Caki2 (cell line): ENCODE data around the gene ARG1. TPM values are rescaled to one million over a fixed set of nuclear protein-coding genes. Genes with fewer than 3 reads are reported as not detected.

Experiments used
- DNase-seq: peaks from one replicate; pipeline ENCODE4 v3.0.0-alpha.2; 2015; ENCODE audit warnings: low read depth
- in situ Hi-C: cut with HindIII; loops from 2 replicates; pipeline ENCODE4 v1.10.0; 2016; ENCODE audit warnings: low sequenced_read_pairs, low pct_unique_long_range_greater_than_20kb, mixed read lengths
- total RNA-seq: library from RNA; depleted of rRNA; stranded (reverse); fragments of >200 nt; shearing (Covaris generic); gene quantifications from 2 replicates; pipeline ENCODE4 v1.2.3, GENCODE V29; 2014; ENCODE audit warnings: low replicate concordance

Gene ARG1
- total RNA-seq, 1 experiment from 2014 or later: not detected

DNA sequence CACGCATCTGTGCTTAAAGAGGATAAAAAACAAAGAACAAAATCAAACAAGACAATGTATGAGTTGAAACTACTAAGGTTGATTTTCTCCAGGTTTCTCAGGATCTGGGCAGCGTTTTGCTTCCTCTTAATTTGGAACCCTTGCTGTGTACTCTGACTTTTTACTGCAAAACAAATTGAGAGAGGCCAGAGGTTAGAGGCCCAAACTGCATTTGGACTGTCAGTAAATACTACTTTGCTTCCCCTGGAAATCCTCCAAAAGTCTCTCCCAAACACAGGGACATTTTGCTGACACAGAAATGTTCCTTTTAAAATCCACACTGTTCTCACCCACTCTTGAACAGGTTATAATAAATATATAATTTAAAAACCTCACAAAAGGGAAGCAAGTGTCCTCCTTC is 1.1 kb downstream of the ARG1 start:
- DNase-seq: no peak
- in situ Hi-C loops: loop anchor here (25.0 kb wide), 1 partner anchor 712 kb away; no protein-coding TSS in a partner anchor

DNA sequence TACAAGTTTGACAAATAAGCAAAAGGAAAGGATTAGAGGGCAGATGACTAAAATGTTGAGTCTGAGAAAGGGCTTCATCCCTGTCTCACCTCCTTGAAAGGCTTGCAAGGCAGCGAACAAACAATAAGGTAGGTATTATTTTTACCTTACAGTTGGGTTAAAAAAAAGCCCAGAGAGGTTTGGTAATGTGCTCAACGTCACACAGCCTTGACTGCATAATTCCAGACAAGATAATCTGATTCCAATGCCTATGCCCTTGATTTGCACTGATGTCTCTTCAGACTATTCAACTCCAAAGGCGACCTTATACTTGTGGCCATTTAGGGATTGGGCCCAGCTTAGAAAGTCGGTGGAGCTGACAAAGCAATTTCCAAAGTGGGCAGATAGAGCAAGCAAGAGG is 1.7 kb downstream of the ARG1 start:
- DNase-seq: no peak
- in situ Hi-C loops: loop anchor here (25.0 kb wide), 1 partner anchor 712 kb away; no protein-coding TSS in a partner anchor

GRCh38 chr6:131575834-131576478 is 2.9 kb downstream of the ARG1 start:
- no peak for DNase-seq
- in situ Hi-C loops: no loop called here

- no peak for DNase-seq
- in situ Hi-C loops: no loop called here
Observed at GRCh38 chr6:131581523-131581922, 8.5 kb downstream of the ARG1 start.

- in situ Hi-C loops: no loop called here
- no peak for DNase-seq
Observed at GRCh38 chr6:131586543-131586942, 13.5 kb downstream of the ARG1 start.

DNA sequence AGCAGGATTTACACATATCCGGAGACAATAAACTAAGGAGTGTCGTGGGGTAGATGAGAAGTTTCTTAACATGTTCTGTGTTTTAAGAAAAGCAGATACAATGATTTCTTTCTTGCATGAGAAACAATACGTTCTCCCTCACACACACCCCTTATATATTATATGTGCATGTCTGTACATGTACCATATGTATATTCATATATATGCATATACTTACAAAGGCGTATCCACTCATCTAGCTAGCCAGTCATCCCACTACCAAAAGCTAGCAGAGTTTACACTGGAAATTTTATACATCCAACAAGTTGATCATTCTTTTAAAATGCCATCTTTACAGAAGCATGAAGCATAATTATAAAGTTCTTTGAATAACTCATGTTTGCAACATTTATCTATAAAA is 14.9 kb downstream of the ARG1 start:
- no peak for DNase-seq
- in situ Hi-C loops: no loop called here

GRCh38 chr6:131588643-131589042 is 15.6 kb downstream of the ARG1 start:
- in situ Hi-C loops: no loop called here
- DNase-seq: no peak

DNA sequence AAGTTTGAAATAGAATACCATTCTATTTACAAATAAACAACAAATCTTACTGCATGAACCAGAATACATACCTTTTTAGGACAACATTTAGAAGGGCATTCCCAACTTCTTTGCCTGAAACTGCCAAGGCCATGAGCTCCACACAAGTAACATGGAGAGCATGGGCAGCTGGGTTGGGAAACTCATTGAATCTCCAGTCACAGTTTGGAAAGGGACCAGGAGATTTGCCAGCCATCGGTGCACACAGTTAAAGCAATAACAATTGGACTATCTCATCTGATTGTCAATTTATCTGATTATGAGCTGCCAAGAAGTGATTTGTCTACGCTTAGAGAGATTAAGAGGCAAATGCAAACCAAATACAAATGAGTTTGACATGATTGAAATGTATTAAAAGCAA is 19.9 kb downstream of the ARG1 start:
- in situ Hi-C loops: no loop called here
- no peak for DNase-seq

GRCh38 chr6:131594074-131594473 is 21.0 kb downstream of the ARG1 start:
- DNase-seq: no peak
- in situ Hi-C loops: no loop called here

- in situ Hi-C loops: no loop called here
- DNase-seq: no peak
Observed at GRCh38 chr6:131597446-131597845, 24.4 kb downstream of the ARG1 start.

- no peak for DNase-seq
- in situ Hi-C loops: no loop called here
Observed at GRCh38 chr6:131600716-131601115, 27.7 kb downstream of the ARG1 start.

- in situ Hi-C loops: no loop called here
- DNase-seq: peak; percentile 55
Observed at GRCh38 chr6:131602781-131603312, 29.8 kb downstream of the ARG1 start.

- DNase-seq: no peak
- in situ Hi-C loops: no loop called here
Observed at GRCh38 chr6:131613296-131613925, 40.4 kb downstream of the ARG1 start.

DNA sequence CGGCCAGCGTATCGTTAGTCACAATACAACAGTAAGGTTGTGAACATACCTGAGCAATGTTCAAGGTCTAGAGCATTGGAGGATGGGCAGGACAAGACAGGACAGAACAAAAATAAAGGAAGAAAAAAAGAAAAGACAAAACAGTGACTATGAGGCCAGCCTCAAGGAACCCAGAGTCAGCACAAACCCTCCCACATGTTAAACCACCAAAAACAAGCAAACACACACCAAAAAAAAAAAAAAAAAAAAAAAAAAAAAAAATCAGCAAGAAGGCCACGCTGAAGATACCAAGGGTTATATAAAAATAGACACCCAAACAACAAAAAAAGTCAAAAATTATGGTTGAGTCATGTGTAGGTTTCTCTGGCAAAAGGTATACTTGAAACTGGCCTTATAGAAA is 42.2 kb downstream of the ARG1 start:
- DNase-seq: no peak
- in situ Hi-C loops: no loop called here

- in situ Hi-C loops: no loop called here
- peak; percentile 97 for DNase-seq
Observed at GRCh38 chr6:131627724-131628682, 55.0 kb downstream of the ARG1 start, which contains the start of gene MED23. TSS of gene MED23 (minus strand) at chr6:131628242. CDS start at chr6:131628049, 193 bp downstream.

- in situ Hi-C loops: no loop called here
- no peak for DNase-seq
Observed at GRCh38 chr6:131628726-131629125, 55.7 kb downstream of the ARG1 start.

- no peak for DNase-seq
- in situ Hi-C loops: no loop called here
Observed at GRCh38 chr6:131629651-131630050, 56.6 kb downstream of the ARG1 start.

DNA sequence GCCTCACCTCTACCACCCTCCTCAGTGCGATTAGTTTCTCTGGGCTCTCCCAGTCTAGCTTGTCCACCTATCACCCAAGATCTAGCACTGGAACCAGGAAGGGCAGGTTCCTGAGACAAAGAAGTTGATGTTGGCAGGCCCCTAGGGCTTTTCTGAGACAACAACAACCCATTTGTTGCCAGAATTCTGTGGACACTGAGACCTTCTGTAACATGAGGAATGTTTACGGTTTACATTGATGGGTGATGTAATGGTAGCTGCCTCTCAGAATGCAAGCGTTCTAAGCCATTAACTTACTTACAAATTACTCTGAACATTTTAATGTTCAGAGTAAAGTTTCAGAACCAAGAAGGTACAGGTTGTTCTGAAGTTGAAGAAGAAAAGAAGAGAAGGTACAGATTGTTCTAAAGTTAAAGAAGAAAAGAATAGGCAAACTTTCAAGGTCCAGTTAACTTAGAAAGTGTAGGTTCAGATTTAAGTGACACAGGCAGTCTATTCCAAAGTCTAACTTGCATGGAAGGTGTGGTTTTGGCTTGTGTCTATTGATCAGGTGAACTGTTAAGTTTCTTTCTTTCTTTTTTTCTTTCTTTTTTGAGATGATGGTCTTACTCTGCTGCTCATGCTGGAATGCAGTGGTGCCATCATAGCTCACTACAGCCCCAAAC is 58.7 kb downstream of the ARG1 start:
- no peak for DNase-seq
- in situ Hi-C loops: no loop called here
